Stimulated activated CD4-positive, alpha-beta T cell treated with anti-CD3 and anti-CD28 coated beads, Interleukin-2, amount 100 ng/mL, for 4 hours (primary cell): ENCODE results near the gene NKIRAS2.

Experiments
- DNase-seq: peaks from one replicate; pipeline ENCODE4 v3.0.0-alpha.2; 2020; ENCODE audit warnings: low read depth

NKIRAS2 gene

DNA sequence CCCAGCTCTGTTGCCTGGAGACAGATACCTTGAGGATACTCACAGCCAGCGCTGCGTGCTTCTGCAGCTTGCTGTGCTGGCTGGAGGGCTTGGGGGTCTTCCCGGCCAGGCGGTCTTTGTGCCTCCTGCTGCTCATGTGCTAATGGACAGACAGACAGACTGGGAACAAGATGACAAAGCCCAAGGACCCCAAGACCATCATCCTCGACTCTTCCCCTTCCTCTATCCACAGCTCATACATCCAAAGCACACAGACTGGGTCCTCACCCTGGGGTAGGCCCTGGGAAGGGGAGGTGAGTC lies 7.7 kb downstream of the NKIRAS2 start:
- no peak for DNase-seq

DNA sequence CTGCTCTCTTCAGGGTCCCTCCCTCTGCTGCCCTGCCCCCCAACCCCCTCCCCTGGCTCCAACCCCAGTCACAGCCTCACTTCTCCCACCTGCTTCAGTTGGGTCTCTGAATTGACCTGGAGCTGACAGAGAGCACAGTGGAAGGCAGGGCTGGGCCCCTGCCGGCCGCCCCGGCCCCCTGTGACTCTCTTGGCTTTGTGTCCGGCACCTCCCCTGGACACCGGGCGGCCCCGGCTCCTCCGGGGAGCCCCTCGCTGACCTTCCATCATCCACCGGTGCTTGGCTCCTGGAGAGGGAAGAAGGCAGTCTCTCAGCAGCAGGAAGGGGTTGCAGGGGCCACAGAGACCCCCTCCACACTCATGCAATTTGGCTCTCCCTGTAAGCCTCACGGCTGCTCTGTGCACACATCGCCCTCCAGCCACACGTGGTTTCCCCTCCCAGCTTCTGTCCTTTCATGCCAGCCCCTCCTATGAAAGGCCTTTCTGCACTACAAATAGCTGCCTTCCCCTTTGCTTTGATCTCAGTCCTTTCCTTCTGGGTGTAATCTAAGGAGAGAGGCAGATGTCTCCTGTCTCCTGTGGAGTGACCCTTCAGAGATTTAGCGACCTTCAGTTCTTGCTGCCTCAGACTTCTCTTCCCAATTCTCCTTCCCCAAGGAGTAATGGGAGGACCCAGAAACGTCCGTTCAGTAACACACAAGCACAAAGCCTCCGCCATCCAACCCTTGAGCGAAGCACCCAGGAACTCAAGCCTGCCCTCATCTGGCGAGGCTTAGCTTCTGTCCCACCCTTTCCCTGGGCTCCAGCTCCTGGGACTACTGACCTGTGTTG lies 8.3 kb downstream of the NKIRAS2 start:
- DNase-seq, result no peak

DNA sequence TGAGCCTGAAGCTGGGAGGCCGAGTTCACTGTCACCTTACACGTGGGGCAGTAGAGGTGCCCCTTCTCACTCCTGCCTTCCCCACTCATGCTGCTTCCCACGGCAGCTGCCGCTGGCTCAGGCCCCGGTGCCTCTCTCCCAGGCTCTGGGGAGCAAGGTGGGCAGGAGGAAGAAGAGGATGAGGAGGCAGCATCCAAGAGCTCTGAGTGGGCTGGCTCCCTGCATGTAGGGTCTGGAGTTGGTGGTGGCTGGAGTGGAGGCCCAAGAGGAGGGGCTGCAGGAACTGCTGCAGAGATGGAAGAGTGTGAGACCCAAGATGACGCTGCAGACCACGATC lies 8.9 kb downstream of the NKIRAS2 start:
- no peak for DNase-seq

DNA sequence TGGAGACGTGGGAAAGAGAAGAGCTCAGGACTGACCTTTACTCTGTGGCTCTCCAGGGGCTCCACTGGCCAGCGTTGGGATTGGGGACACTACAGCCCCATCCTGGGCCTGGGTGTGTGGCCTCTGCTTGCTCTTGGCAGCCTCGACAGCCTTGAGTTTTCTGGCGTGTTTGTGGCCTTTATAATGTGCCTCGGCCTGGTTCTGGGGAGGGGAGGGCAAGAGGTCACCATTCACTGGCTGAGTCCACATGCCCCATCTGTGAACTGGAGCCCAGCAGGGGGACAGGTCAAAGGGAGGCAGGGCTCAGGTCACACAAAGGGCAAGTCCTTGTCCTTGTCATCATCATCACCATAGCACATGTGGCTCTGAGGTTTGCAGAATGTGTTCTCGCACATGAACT lies 11.7 kb downstream of the NKIRAS2 start:
- no peak for DNase-seq

DNA sequence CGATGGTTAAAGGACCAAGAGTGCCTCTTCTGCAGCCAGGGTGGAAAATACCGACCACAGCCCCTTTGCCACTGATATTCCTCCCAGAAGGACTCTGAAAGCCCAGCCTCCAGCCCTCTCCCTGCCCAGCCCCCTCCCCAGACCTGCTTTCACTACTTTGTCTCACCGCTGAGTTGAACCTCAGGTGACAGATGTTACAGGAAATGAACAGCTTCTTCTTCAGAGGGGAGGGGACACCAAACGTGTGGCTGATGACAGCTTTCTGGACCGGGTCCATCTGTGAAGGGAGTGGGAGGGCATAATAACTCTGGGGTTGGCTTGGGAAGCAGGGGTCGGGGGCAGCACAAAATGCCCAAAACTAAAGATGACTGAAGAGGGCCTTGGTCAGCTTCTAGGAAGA lies 14.2 kb downstream of the NKIRAS2 start:
- DNase-seq, result no peak

DNA sequence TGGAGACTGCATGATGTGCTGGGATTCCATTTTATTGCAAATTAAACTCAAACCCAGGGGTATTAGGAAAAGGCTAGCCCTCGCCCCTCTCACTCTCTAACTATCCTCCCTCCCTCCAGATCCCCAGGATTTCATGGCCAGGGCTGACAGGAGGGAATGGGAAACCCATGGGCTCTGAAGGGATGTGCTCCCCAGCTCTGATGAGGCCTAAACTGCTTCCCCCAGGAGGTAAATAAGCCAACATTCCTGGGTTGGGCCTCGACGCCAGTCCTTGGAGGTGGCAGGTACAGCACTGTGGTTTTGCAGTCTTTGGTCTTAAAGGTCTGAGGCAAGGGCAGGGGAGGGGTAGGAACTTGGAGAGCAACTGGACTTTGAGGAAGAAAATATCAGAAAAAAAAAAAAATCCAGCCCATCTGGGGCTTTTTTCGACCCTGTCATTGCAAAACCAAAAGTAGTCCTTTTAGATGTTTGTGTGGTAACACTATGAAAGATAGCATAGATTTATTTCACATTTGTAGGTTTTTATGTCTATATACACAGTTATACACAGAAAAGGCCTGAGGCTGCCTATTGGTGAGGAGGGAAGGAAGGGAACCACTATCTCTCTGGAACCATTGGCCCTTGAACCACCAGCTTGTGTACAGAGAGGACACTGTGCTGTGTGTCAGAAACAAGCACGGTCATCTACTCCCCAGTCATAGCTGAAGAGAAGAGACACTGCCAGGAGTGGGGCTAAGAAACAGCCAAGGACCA lies 18.5 kb downstream of the NKIRAS2 start:
- DNase-seq, result no peak

DNA sequence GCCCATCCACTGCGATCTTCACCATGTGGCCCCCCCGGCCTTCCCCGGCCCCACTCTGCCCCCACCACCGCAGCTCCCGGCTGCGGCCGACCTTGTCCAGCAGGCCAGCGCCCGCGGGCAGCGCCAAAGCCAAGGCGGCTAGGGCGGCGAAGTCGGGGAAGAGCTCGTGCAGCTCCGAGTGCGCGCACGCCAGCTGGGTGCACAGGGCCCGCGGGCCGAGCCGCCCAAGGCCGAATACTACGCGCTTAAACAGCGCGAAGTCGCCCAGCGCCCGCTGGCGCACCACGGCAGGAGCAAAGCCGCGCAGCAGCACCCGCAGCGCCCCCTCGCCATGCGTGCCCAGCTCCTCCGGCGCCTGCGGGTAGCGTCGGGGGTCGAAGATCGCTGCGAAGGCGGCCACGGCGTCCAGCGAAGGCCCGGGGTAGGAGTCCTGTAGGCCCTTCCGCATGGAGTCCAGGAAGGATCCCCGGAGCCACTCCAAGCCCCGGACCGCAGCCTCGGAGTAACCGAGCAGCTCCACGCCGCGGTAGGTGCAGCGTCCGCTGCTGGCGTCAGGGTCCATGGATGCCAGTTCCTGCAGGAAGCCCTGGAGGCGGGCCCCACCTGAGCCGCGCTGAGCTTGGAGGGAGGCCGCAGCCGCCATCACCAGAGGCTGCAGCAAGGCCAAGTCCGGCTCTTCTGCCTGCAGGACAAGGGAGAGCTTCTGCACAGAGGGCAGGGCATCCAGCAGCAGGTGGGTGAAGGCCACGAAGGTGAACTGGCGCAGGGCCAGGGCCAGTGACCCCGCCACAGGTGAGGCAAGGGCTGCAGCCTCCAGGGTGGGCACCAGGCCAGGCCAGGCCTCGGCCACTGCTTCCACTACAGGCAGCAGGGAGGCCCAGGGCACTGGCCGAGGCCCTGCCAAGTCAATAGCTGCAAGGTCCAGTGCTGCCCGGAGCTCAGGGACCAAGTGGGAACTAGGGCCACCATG lies 20.2 kb downstream of the NKIRAS2 start:
- no peak for DNase-seq

DNA sequence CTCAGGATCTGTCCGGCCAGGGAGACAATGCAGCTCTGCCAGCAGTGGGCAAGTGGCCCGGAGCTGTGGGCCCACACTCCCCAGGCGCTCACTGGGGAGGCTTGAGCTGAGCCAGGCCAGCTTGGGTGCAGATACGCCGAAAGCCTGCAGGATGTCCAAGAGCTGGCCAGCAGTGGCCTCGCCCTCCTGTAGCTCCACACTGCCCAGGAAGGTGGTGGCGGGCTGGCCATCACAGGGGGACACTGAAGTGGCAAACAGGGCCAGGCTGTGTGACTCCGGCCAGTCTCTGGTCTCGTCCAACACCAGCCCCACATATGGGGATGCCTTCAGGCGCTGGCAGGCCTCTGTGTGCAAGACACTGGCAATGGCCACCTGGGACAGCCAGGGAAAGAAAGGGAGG lies 20.9 kb downstream of the NKIRAS2 start:
- no peak for DNase-seq

DNA sequence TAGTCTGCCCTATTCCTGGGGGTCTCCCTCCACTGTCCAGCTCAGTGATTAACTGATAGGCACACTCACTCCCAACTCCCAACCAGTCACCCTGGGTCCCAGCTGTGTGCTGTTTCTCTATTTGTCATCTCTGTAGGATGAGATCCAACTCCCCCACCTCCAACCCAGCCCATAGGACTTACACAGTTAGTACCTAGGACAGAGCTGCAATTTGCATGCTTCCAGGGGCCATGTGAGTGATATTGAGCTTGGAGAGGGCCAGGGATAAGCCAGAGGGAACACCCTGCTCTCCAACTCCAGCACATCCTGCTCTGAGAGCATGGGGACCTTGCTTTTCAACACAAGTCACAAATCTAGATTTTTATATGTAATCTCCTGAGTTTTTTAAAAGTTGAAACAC lies 21.7 kb downstream of the NKIRAS2 start:
- DNase-seq, result no peak

DNA sequence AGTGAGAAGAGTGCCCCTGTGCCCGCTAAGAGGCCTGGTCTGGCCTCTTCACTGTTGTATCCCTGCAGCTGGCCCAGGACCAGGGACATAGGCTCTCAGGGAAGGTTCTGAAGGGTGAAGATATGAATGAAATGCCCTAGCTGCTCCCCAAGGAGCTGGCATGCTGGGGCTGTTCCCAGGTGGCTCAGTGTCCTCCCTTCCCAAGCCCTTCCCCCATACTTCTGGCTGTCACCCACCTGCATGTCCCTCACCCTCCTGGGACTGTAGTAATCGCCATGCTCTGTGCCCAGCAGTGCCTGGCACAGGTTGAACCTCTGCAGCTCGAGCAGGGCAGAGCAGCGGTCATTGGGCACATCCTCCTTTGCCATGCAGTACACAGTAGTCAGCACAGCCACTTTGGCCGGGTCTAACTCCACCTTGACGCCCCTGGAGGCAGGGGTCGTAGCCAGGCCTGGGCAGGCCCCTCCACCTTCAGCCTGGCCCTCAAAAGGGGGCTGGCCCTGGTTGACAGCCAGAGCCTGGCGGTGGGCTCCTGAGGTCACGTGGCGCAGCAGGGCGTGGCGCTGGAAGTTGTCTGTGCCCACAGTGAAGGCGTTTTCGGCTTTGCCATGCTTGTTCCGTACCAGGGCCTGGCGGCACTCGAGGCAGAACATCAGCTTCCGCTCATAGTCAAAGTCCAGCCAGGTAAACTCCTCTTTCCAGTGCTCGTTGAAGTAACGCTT lies 22.9 kb downstream of the NKIRAS2 start:
- DNase-seq, result no peak

DNA sequence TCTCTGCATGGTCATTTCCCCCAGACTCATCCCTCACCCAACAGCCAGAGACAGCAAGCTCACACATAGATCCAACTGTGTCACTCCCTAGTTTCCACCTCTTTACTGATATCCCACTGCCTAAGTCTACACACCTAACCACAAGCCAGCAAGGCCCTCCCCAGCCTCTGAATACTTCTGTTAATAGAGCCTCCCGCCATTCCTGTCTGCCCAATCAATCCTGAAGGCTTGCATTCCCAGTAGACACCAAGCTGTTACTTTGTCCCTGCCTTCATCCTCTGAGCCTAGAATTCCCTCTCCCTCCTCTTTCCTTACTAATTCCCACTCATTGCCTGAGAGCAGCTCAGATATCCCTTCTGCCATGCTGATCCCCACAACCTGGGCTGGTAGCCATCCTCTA lies 25.8 kb downstream of the NKIRAS2 start:
- no peak for DNase-seq

DNA sequence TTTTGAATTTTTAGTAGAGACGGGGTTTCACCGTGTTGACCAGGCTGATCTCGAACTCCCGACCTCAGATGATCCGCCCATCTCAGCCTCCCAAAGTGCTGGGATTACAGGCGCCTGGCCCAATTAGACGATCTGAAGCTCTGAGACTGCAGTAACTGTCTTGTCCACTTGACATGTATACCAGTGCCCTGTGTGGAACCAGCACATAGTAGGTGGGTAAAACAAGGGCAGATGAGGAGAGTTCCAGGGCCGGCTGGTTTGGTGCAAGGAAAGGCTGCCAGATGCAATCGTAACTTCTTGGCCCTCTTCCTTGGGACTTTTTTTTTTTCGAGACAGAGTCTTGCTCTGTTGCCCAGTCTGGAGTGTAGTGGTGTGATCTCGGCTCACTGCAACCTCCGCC lies 27.5 kb downstream of the NKIRAS2 start:
- no peak for DNase-seq

DNA sequence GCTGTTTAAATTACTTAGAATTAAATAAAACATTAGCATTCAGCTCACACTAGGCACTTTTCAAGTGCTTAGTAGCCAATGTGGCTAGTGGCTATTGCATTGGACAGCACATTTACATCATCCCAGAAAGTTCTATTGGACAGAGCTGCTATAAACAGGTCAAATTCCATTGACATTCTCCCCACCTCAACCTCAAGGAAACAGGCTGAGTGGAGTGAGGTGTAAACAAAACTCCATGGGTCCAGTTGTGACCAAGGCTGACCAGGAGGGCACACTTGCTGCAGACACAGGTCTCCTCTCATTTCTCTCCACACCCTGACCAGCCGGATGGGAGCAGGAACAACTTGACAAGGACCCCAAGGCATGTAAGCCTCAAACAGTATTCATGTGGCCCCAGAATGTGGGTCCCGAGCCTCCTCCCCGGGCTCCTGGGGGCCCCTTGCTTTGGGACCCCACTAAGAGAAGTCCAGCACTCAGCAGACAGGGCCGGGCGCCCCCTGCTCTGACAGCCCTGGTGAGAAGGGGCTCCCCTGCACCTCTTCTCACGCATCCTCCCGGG lies 30.0 kb downstream of the NKIRAS2 start:
- no peak for DNase-seq

DNA sequence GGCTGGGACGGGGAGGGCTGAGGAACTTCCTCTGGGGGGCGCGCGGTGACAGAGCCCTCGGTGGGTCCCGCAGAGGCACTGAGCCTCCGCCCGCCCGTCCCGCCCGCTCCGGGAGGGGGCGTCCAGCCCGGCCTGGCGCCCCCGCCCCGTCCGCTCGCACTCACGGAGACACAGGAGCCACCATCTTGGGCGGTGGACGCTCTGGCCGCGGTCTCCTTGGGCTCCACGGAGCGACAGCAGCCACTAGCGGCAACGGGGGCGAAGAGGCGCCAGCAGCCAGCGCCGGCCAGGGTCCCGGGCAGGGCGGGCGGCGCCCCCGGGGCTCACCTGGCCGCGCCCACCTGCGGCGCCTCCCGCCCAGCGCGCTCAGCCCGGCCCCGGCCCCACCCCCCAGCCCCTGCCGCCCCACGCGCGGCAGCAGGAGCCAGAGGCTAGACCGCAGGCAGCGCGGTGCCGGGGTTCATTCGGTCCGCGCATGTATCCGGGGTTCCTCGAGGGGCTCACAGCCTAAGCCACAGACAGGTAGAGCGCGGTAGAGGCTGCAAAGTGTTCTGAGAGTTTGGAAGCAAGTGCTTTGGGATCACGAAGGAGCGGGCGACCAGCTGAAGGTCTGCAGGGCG lies 30.6 kb downstream of the NKIRAS2 start, which contains the start of gene C17orf113:
C17orf113 (minus strand) TSS at position 209 of the 620 bp plus-strand sequence. CDS start 7,225 bp downstream, outside the sequence.
- peak; percentile 9 for DNase-seq

DNA sequence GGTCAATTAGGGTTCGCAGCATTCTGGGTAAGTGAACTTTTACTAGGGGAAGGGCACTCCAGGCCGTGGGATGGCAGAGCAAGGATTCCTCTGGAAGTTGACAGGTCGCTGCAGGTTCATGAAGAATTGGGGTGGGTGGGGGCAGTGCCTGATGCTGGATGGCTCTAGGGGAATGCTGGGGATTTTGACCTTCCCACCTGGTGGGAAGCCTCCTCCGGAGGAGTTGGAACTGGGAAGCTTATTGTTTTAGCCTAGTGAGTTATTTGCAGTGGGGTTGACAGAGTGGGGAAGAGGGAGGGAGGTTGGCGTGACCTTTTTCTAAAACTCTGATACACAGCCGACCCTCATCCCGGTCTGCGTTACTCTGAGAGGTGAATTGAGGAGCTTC lies 31.1 kb downstream of the NKIRAS2 start:
- no peak for DNase-seq

DNA sequence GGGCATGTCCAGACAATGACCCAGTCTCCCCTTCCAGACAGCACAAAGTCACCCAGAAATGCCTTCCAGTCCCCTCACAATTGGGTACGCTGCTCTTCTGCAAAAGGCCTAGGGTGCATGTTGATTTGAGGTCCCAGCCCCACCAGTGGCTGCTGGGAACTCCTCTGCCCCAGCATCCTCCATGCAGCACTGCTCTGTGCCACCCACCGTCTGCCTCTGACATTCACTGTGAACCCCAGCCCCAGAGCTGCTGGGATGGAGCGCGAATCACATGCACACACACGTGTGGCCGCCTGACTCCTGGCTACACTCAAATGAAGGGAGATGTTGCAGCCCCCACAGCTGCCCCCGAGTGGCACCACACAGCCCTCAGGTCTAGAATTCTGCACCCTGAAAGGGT lies 31.8 kb downstream of the NKIRAS2 start:
- no peak for DNase-seq

DNA sequence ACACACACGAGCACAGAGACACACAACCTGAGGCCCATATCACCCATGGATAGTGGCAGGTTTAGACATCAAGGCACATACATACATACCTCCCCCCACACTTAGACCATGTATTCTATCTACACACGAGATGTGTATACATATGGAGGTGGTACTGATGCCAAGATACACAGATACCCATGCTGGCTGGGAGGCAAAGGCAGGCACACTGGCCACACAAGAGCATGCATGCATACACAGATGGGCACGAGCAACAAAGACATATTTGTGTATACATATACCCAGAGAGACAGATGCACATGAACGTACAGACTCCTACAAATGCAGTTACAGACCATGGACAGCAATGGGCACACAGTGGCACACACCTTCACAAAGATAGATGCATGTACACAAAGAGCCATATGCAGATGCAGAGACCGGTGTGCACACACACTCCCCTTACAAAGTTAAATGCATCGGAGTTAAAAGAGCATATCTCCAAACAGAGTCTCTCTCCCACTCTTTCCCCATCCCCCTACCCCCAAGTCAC lies 32.5 kb downstream of the NKIRAS2 start:
- DNase-seq, result no peak

DNA sequence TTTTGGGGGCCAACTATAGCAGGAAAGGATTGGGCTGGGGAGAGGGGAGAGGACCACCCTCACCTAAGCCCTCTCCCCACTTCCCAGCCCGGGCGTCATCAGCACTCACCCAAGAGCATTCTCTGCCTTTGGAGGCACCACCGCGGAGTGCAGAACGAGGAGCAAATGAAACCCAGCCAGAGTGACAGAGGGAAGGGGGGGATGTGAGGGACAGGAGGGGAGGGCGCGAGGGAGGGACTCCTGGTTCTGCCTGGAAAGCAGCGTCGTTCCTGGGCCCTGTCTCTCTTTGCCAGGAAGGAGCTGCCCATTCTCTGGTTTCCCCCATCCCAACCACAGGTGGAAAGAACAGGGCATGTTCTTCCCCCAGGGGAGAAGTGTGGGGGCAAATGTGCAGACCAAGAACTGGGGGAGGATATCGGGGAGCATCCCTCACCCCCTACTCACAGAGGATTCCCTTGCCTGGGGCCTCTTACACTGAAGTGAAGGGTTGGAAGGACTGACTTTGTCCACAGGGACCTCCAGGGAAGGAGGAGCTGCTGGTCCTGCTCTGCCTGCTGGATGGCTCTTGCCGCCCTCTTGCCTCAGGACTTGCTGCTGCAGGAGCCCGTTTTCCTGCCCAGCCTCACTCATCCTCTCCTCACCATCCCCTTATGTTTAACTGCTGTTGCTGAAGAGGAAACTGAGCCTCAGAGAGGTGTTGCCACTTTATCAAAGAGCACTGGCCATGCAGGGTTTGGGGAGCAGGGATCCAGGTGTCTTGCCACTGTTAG lies 34.0 kb downstream of the NKIRAS2 start:
- DNase-seq, result no peak

DNA sequence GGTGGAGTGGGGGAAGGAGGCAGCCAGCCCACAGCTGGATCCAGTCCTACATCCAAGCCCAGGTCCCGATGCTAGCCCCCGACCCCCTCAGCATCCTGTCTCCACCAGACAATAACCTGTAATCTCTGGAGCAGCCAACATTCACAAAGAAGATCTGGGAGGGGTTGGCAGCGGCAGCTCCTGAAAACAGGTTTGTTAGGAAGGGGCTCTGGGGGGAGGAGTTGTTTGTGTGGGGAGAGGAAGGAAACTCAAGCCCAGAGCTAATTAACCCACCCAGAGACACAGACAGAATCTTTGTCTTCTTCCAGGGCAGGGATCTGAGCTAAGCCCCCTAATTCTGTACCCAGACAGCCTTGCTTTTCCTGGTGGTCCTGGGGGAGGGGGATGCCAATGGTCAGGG lies 35.1 kb downstream of the NKIRAS2 start:
- DNase-seq, result no peak

DNA sequence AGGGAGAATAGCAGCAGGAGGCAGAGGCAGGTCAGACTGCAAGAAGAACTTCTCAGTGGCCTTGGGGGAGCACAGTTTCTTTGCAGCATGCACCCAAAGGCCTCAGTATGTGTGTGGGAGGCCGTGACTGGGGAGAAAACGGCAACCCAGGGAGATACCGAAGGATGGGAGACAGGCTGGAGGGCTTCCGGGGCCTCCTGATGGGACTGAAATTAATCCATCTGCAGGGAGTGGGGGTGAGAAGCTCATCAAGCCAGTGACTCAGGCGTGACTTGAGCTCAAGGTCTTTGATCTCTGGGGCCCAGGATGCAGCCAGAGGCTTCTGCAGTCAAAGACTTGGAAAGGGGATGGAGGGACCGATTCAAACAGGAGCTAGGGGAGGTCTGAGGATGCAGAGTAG lies 35.6 kb downstream of the NKIRAS2 start:
- no peak for DNase-seq
